G401.6 (cell line): ENCODE data around the gene PAFAH1B1.
"Not testable (repeated sequence)": the region's sequence is repeated elsewhere in the genome, so short reads cannot be mapped to it uniquely, and the experiment has no call there.

Experiments
- FAIRE-seq: peaks from 2 replicates; lab custom pipeline; 2012; peaks lifted over from hg19 to GRCh38; lab: Jason Lieb, UNC

The PAFAH1B1 gene

GRCh38 chr17:2592971-2593820 is at the start of gene PAFAH1B1:
TSS of gene PAFAH1B1 (plus strand) at chr17:2593654. CDS start at chr17:2638289, 44,635 bp downstream.
- FAIRE-seq: no peak

- FAIRE-seq: no peak
These were observed 48.1 kb upstream of the PAFAH1B1 start for GRCh38 chr17:2545393-2545792.

GRCh38 chr17:2547176-2547575 is 46.3 kb upstream of the PAFAH1B1 start:
- no peak for FAIRE-seq

- not testable (repeated sequence) for FAIRE-seq
These were observed 45.4 kb upstream of the PAFAH1B1 start for GRCh38 chr17:2548026-2548425.

GRCh38 chr17:2549392-2550211 is 43.9 kb upstream of the PAFAH1B1 start:
- FAIRE-seq: no peak

GRCh38 chr17:2551493-2551892 is 42.0 kb upstream of the PAFAH1B1 start:
- no peak for FAIRE-seq

- no peak for FAIRE-seq
These were observed 41.5 kb upstream of the PAFAH1B1 start for GRCh38 chr17:2551928-2552327.

GRCh38 chr17:2560658-2561057 is 32.8 kb upstream of the PAFAH1B1 start:
- no peak for FAIRE-seq

GRCh38 chr17:2562162-2562858 is 31.1 kb upstream of the PAFAH1B1 start:
- FAIRE-seq: no peak

GRCh38 chr17:2563061-2563460 is 30.4 kb upstream of the PAFAH1B1 start:
- no peak for FAIRE-seq

GRCh38 chr17:2563543-2563942 is 29.9 kb upstream of the PAFAH1B1 start:
- FAIRE-seq: no peak

- FAIRE-seq: no peak
These were observed 28.6 kb upstream of the PAFAH1B1 start for GRCh38 chr17:2564877-2565276.

- FAIRE-seq: no peak
These were observed 27.4 kb upstream of the PAFAH1B1 start for GRCh38 chr17:2566056-2566455.

GRCh38 chr17:2571523-2572303 is 21.7 kb upstream of the PAFAH1B1 start:
- FAIRE-seq: no peak

GRCh38 chr17:2572304-2572609 is 21.2 kb upstream of the PAFAH1B1 start:
- FAIRE-seq: not testable (repeated sequence)

- FAIRE-seq: no peak
These were observed 13.3 kb upstream of the PAFAH1B1 start for GRCh38 chr17:2580151-2580550.

GRCh38 chr17:2580661-2581060 is 12.8 kb upstream of the PAFAH1B1 start:
- no peak for FAIRE-seq

GRCh38 chr17:2582493-2582892 is 11.0 kb upstream of the PAFAH1B1 start:
- no peak for FAIRE-seq

GRCh38 chr17:2591040-2591640 is 2.3 kb upstream of the PAFAH1B1 start:
- no peak for FAIRE-seq

GRCh38 chr17:2593821-2594721 is 617 bp downstream of the PAFAH1B1 start:
- no peak for FAIRE-seq
